H9 (cell line): ENCODE data around the gene DLG5. TPM values are rescaled to one million over a fixed set of nuclear protein-coding genes. Genes with fewer than 3 reads are reported as not detected.

Experiments used
- DNase-seq: peaks from one replicate; pipeline ENCODE4 v3.0.0-alpha.2; 2017
- H2AFZ ChIP-seq: one replicate; pipeline ENCODE4 v1.6.1; 2013; ENCODE audit warnings: mild to moderate bottlenecking, low read length, control low read depth, moderate library complexity
- H2AK5ac ChIP-seq: 2 replicates; pipeline ENCODE4 v1.6.1; 2013; ENCODE audit warnings: low read length, control low read depth, mixed read lengths; ENCODE audit not compliant: insufficient read length
- H2BK120ac ChIP-seq: one replicate; pipeline ENCODE4 v1.6.1; 2013; ENCODE audit warnings: low read depth, mild to moderate bottlenecking, low read length, control low read depth, inconsistent platforms; ENCODE audit not compliant: poor library complexity, severe bottlenecking
- H2BK12ac ChIP-seq: 2 replicates; pipeline ENCODE4 v1.6.1; 2013; ENCODE audit warnings: low read length, control low read depth, mixed read lengths, low read depth; ENCODE audit not compliant: insufficient read length
- H2BK15ac ChIP-seq: 2 replicates; pipeline ENCODE4 v1.6.1; 2013; ENCODE audit warnings: low read depth, low read length, control low read depth
- H2BK20ac ChIP-seq: one replicate; pipeline ENCODE4 v1.6.1; 2013; ENCODE audit warnings: low read depth, mild to moderate bottlenecking, low read length, control low read depth, inconsistent platforms; ENCODE audit not compliant: poor library complexity, severe bottlenecking
- H2BK5ac ChIP-seq: 2 replicates; pipeline ENCODE4 v1.6.1; 2013; ENCODE audit warnings: low read length, control low read depth, mixed read lengths; ENCODE audit not compliant: insufficient read length
- H3K14ac ChIP-seq: 2 replicates; pipeline ENCODE4 v1.6.1; 2013; ENCODE audit warnings: low read length, control low read depth; ENCODE audit not compliant: insufficient read depth
- H3K18ac ChIP-seq: 2 replicates; pipeline ENCODE4 v1.6.1; 2013; ENCODE audit warnings: low read depth, mild to moderate bottlenecking, mixed read lengths, low read length, control low read depth; ENCODE audit not compliant: insufficient read length
- H3K23ac ChIP-seq: 2 replicates; pipeline ENCODE4 v1.6.1; 2013; ENCODE audit warnings: low read length, control low read depth, mixed read lengths, low read depth; ENCODE audit not compliant: insufficient read length
- H3K23me2 ChIP-seq: 2 replicates; pipeline ENCODE4 v1.6.1; 2013; ENCODE audit warnings: low read depth, mild to moderate bottlenecking, mixed read lengths, low read length, control low read depth; ENCODE audit not compliant: insufficient read length, poor library complexity, severe bottlenecking
- H3K27ac ChIP-seq: 2 replicates; pipeline ENCODE4 v1.5.1; 2013; ENCODE audit warnings: low read length, control low read depth, mixed read lengths, low read depth; ENCODE audit not compliant: insufficient read length
- H3K27me3 ChIP-seq: 2 replicates; pipeline ENCODE4 v1.6.1; 2013; ENCODE audit warnings: low read length, control low read depth, inconsistent platforms; ENCODE audit not compliant: insufficient read depth
- H3K4ac ChIP-seq: 2 replicates; pipeline ENCODE4 v1.6.1; 2013; ENCODE audit warnings: low read depth, mild to moderate bottlenecking, control low read depth, inconsistent platforms, low read length, moderate library complexity
- H3K4me1 ChIP-seq: 2 replicates; pipeline ENCODE4 v1.6.1; 2013; ENCODE audit warnings: low read length, control low read depth, inconsistent platforms; ENCODE audit not compliant: insufficient read depth
- H3K4me2 ChIP-seq: 2 replicates; pipeline ENCODE4 v1.6.1; 2013; ENCODE audit warnings: low read length, control low read depth, mixed read lengths; ENCODE audit not compliant: insufficient read length, insufficient read depth
- H3K56ac ChIP-seq: 2 replicates; pipeline ENCODE4 v1.6.1; 2013; ENCODE audit warnings: low read depth, mild to moderate bottlenecking, mixed read lengths, low read length, control low read depth; ENCODE audit not compliant: insufficient read length
- H3K79me1 ChIP-seq: 2 replicates; pipeline ENCODE4 v1.6.1; 2013; ENCODE audit warnings: low read depth, mild to moderate bottlenecking, moderate library complexity, low read length, control low read depth, inconsistent platforms; ENCODE audit not compliant: insufficient read depth, poor library complexity, severe bottlenecking
- H3K79me2 ChIP-seq: 2 replicates; pipeline ENCODE4 v1.6.1; 2013; ENCODE audit warnings: low read length, control low read depth, inconsistent platforms; ENCODE audit not compliant: insufficient read depth
- H3K9ac ChIP-seq: 2 replicates; pipeline ENCODE4 v1.6.1; 2013; ENCODE audit warnings: low read length, control low read depth, mixed read lengths; ENCODE audit not compliant: insufficient read length; ENCODE audit errors: extremely low read depth
- H3K9me3 ChIP-seq: one replicate; pipeline ENCODE4 v1.6.1; 2013; ENCODE audit warnings: low read depth, low read length, inconsistent platforms; ENCODE audit not compliant: control insufficient read depth
- H3T11ph ChIP-seq: one replicate; pipeline ENCODE4 v1.6.1; 2013; ENCODE audit warnings: mild to moderate bottlenecking, low read length, control low read depth, inconsistent platforms
- H4K20me1 ChIP-seq: one replicate; pipeline ENCODE4 v1.6.1; 2013; ENCODE audit not compliant: control insufficient read depth, insufficient read length, insufficient read depth
- H4K5ac ChIP-seq: 2 replicates; pipeline ENCODE4 v1.6.1; 2013; ENCODE audit warnings: low read depth, mild to moderate bottlenecking, mixed read lengths, low read length, control low read depth; ENCODE audit not compliant: insufficient read length
- H4K8ac ChIP-seq: replicated peaks from 2 replicates; pipeline ENCODE4 v1.6.1; 2013; ENCODE audit warnings: low read length, control low read depth, mixed read lengths, low read depth; ENCODE audit not compliant: insufficient read length
- H4K91ac ChIP-seq: 2 replicates; pipeline ENCODE4 v1.6.1; 2013; ENCODE audit warnings: low read depth, mild to moderate bottlenecking, moderate library complexity, mixed read lengths, low read length, control low read depth; ENCODE audit not compliant: insufficient read length
- H3K27ac Mint-ChIP-seq, 3 experiments: 2 replicates in 2 of 3; 3 replicates in 1 of 3; pipeline ENCODE4 v1.8.0; 2020 to 2021; ENCODE audit warnings: mixed read lengths in 3 of 3, mild to moderate bottlenecking in 1 of 3, moderate library complexity in 1 of 3
- H3K27me3 Mint-ChIP-seq: 2 replicates; pipeline ENCODE4 v1.8.0; 2021; ENCODE audit warnings: low read depth, mild to moderate bottlenecking, moderate library complexity, mixed read lengths
- H3K36me3 Mint-ChIP-seq, 3 experiments: 2 replicates in 2 of 3; 3 replicates in 1 of 3; pipeline ENCODE4 v1.8.0; 2020 to 2021; ENCODE audit warnings: low read depth in 3 of 3, mixed read lengths in 3 of 3; ENCODE audit not compliant: insufficient read depth in 1 of 3
- H3K4me1 Mint-ChIP-seq, 2 experiments: 2 replicates each; pipeline ENCODE4 v1.8.0; 2020; ENCODE audit warnings: mixed read lengths in 2 of 2
- H3K4me3 Mint-ChIP-seq, 2 experiments: 2 replicates in 1 of 2; 3 replicates in 1 of 2; pipeline ENCODE4 v1.8.0; 2020 to 2021; ENCODE audit warnings: mild to moderate bottlenecking in 2 of 2, mixed read lengths in 2 of 2, moderate library complexity in 1 of 2
- H3K9me3 Mint-ChIP-seq, 2 experiments: 2 replicates in 1 of 2; 3 replicates in 1 of 2; pipeline ENCODE4 v1.8.0; 2020; ENCODE audit warnings: mild to moderate bottlenecking in 2 of 2, mixed read lengths in 2 of 2, moderate library complexity in 1 of 2
- WGBS: extraction: QIAGEN DNeasy Blood & Tissue Kit; methylation state at CpG from one replicate; pipeline ENCODE4 v1.1.7; 2013; ENCODE audit warnings: missing lambda C conversion rate, low lambda C conversion rate, mixed read lengths; ENCODE audit not compliant: insufficient read length; ENCODE audit errors: extremely low coverage; 5-methylcytosine and 5-hydroxymethylcytosine counted together
- total RNA-seq: library from RNA; stranded (reverse); gene quantifications from 2 replicates; pipeline ENCODE4 v1.2.1, GENCODE V29; 2021
- TF ChIP-seq, protein P1 (sequence below): fragments of 200-600 bp; sonication (generic); conservative IDR thresholded peaks from 3 replicates; pipeline ENCODE4 v1.8.0; 2021; ENCODE audit warnings: antibody characterized with exemption, mild to moderate bottlenecking

Gene DLG5
- total RNA-seq, 1 experiment from 2014 or later = 67.4 TPM

GRCh38 chr10:77854115-77854514 is 72.4 kb downstream of the DLG5 start:
- H3K4ac ChIP-seq = no peak overlapping the region

More at GRCh38 chr10:77854115-77854514, 72.4 kb downstream of the DLG5 start:
- Histone ChIP-seq H3T11ph (no peak overlapping the region), H3K18ac (no peak overlapping the region), H3K14ac (no peak overlapping the region), H3K79me1 (no peaks in the 10 kb centered on the region), H2BK120ac (no peak overlapping the region), H2BK15ac (no peak overlapping the region), H4K20me1 (no peaks in the 10 kb centered on the region), H4K91ac (no peak overlapping the region), H3K4me2 (no peak overlapping the region), H3K23me2 (no peaks in the 10 kb centered on the region), H3K9me3 (no peaks in the 10 kb centered on the region), H2AK5ac (no peak overlapping the region), H3K4me1 (peaks cover 7% of the 10 kb centered on the region), H3K9ac (no peak overlapping the region), H2BK12ac (no peak overlapping the region), H4K8ac (no peak overlapping the region), H2BK20ac (no peak overlapping the region), H3K23ac (no peak overlapping the region), H2BK5ac (no peak overlapping the region), H3K79me2 (no peaks in the 10 kb centered on the region; the same call in 1 of the 2 replicates), H3K27ac (no peak overlapping the region), H3K27me3 (no peaks in the 10 kb centered on the region), H3K56ac (no peak overlapping the region), H2AFZ (no peak overlapping the region), H4K5ac (no peak overlapping the region)
- H3K9me3 Mint-ChIP-seq = peaks cover 0 to 2% of the 10 kb centered on the region in 2 experiments; a peak in 1 of 5 replicates
- DNase-seq = no peak
- H3K4me1 Mint-ChIP-seq = peaks cover 33 to 41% of the 10 kb centered on the region in 2 experiments
- WGBS = no CpG with 5 or more reads among the region's 6 CpGs
- peaks cover 26 to 53% (median 29%) of the 10 kb centered on the region in 3 experiments for H3K36me3 Mint-ChIP-seq
- TF ChIP-seq, protein P1, sequence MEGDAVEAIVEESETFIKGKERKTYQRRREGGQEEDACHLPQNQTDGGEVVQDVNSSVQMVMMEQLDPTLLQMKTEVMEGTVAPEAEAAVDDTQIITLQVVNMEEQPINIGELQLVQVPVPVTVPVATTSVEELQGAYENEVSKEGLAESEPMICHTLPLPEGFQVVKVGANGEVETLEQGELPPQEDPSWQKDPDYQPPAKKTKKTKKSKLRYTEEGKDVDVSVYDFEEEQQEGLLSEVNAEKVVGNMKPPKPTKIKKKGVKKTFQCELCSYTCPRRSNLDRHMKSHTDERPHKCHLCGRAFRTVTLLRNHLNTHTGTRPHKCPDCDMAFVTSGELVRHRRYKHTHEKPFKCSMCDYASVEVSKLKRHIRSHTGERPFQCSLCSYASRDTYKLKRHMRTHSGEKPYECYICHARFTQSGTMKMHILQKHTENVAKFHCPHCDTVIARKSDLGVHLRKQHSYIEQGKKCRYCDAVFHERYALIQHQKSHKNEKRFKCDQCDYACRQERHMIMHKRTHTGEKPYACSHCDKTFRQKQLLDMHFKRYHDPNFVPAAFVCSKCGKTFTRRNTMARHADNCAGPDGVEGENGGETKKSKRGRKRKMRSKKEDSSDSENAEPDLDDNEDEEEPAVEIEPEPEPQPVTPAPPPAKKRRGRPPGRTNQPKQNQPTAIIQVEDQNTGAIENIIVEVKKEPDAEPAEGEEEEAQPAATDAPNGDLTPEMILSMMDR = no peak
- no peaks in the 10 kb centered on the region for H3K27me3 Mint-ChIP-seq
- H3K4me3 Mint-ChIP-seq = no peak overlapping the region
- H3K27ac Mint-ChIP-seq = peak overlapping the region in 1 of 3 experiments; percentile 57; a peak in 1 of 7 replicates
